Activated naive CD8-positive, alpha-beta T cell treated with anti-CD3 and anti-CD28 coated beads, Interleukin-2, amount 10 ng/mL, durations not matched to agents 7 days and 5 days (primary cell): ENCODE data around the gene SLC41A2. TPM values are rescaled to one million over a fixed set of nuclear protein-coding genes. Genes with fewer than 3 reads are reported as not detected.

Source experiments
- ATAC-seq: fragments of 150-1000 bp; cut with Tn5 transposase; one replicate; pipeline ENCODE4 v1.10.0; 2021; ENCODE audit warnings: low read depth, moderate library complexity
- POLR2A ChIA-PET: fragments of 350-600 bp; sonication (Branson Sonifier 250); formaldehyde crosslinking; loops from one replicate; lab custom pipeline; 2021; ENCODE audit warnings: antibody characterized with exemption; lab: Charles Lee
- DNase-seq: peaks from one replicate; pipeline ENCODE4 v3.0.0; 2021
- H3K27ac Mint-ChIP-seq: one replicate; pipeline ENCODE4 v1.8.0; 2022; ENCODE audit warnings: mild to moderate bottlenecking, mixed read lengths
- H3K27me3 Mint-ChIP-seq: one replicate; pipeline ENCODE4 v1.8.0; 2022; ENCODE audit warnings: mild to moderate bottlenecking, moderate library complexity, mixed read lengths
- H3K36me3 Mint-ChIP-seq: one replicate; pipeline ENCODE4 v1.8.0; 2021; ENCODE audit warnings: mild to moderate bottlenecking, mixed read lengths
- H3K4me1 Mint-ChIP-seq: one replicate; pipeline ENCODE4 v1.8.0; 2021; ENCODE audit warnings: mixed read lengths
- H3K4me3 Mint-ChIP-seq: one replicate; pipeline ENCODE4 v1.8.0; 2022; ENCODE audit warnings: mild to moderate bottlenecking, moderate library complexity, mixed read lengths
- H3K9me3 Mint-ChIP-seq: one replicate; pipeline ENCODE4 v1.8.0; 2021; ENCODE audit warnings: mixed read lengths
- total RNA-seq, 2 experiments: library from RNA; stranded (reverse); gene quantifications; one replicate each; pipeline ENCODE4 v1.2.3, GENCODE V29; 2021

The SLC41A2 gene
- total RNA-seq, 2 experiments from 2014 or later, result 0.54 to 3.1 TPM

GRCh38 chr12:104933778-104934177, 24.3 kb downstream of the SLC41A2 start:
- ATAC-seq (no peak), DNase-seq (no peak)
- Mint-ChIP-seq H3K4me3 (no peak overlapping the region), H3K4me1 (peaks cover 5% of the 10 kb centered on the region), H3K27ac (no peak overlapping the region), H3K36me3 (no peaks in the 10 kb centered on the region), H3K9me3 (no peaks in the 10 kb centered on the region), H3K27me3 (peaks cover 13% of the 10 kb centered on the region)
- POLR2A ChIA-PET, result no interaction called here

GRCh38 chr12:104933128-104933527, 25.0 kb downstream of the SLC41A2 start:
- H3K4me3 Mint-ChIP-seq, result no peak overlapping the region
- POLR2A ChIA-PET, result no interaction called here
- DNase-seq (no peak), ATAC-seq (no peak)
- no peaks in the 10 kb centered on the region for H3K9me3 Mint-ChIP-seq
- no peak overlapping the region for H3K27ac Mint-ChIP-seq
- H3K36me3 Mint-ChIP-seq, result no peaks in the 10 kb centered on the region
- H3K4me1 Mint-ChIP-seq, result peaks cover 5% of the 10 kb centered on the region
- H3K27me3 Mint-ChIP-seq, result peaks cover 8% of the 10 kb centered on the region

GRCh38 chr12:104930388-104931326, 27.4 kb downstream of the SLC41A2 start:
- Mint-ChIP-seq H3K27ac (no peak overlapping the region), H3K4me1 (peaks cover 5% of the 10 kb centered on the region), H3K36me3 (no peaks in the 10 kb centered on the region), H3K9me3 (no peaks in the 10 kb centered on the region), H3K4me3 (no peak overlapping the region), H3K27me3 (peaks cover 8% of the 10 kb centered on the region)
- ATAC-seq (no peak), DNase-seq (no peak)
- POLR2A ChIA-PET, result no interaction called here

GRCh38 chr12:104929977-104930376, 28.1 kb downstream of the SLC41A2 start:
- H3K4me1 Mint-ChIP-seq, result peaks cover 5% of the 10 kb centered on the region
- H3K9me3 Mint-ChIP-seq, result no peaks in the 10 kb centered on the region
- no peak overlapping the region for H3K27ac Mint-ChIP-seq
- no peak for ATAC-seq
- POLR2A ChIA-PET, result no interaction called here
- H3K27me3 Mint-ChIP-seq, result peaks cover 8% of the 10 kb centered on the region
- DNase-seq, result no peak
- H3K36me3 Mint-ChIP-seq, result no peaks in the 10 kb centered on the region
- H3K4me3 Mint-ChIP-seq, result no peak overlapping the region

GRCh38 chr12:104929368-104929767, 28.7 kb downstream of the SLC41A2 start:
- no peaks in the 10 kb centered on the region for H3K9me3 Mint-ChIP-seq
- H3K36me3 Mint-ChIP-seq, result no peaks in the 10 kb centered on the region
- peaks cover 5% of the 10 kb centered on the region for H3K4me1 Mint-ChIP-seq
- no peak overlapping the region for H3K27ac Mint-ChIP-seq
- DNase-seq (no peak), ATAC-seq (no peak)
- POLR2A ChIA-PET, result no interaction called here
- peaks cover 6% of the 10 kb centered on the region for H3K27me3 Mint-ChIP-seq
- no peak overlapping the region for H3K4me3 Mint-ChIP-seq

GRCh38 chr12:104928036-104928745, 29.9 kb downstream of the SLC41A2 start:
- ATAC-seq (no peak), DNase-seq (no peak)
- POLR2A ChIA-PET, result no interaction called here
- H3K9me3 Mint-ChIP-seq, result no peaks in the 10 kb centered on the region
- H3K27ac Mint-ChIP-seq, result no peak overlapping the region
- no peak overlapping the region for H3K4me3 Mint-ChIP-seq
- H3K36me3 Mint-ChIP-seq, result no peaks in the 10 kb centered on the region
- peaks cover 5% of the 10 kb centered on the region for H3K4me1 Mint-ChIP-seq
- peaks cover 6% of the 10 kb centered on the region for H3K27me3 Mint-ChIP-seq

- Mint-ChIP-seq H3K36me3 (peaks cover 3% of the 10 kb centered on the region), H3K27ac (no peak overlapping the region), H3K4me1 (peaks cover 4% of the 10 kb centered on the region), H3K9me3 (peaks cover 9% of the 10 kb centered on the region), H3K4me3 (no peak overlapping the region), H3K27me3 (peaks cover 7% of the 10 kb centered on the region)
- ATAC-seq, result no peak
- POLR2A ChIA-PET, result no interaction called here
- DNase-seq, result no peak
Observed at GRCh38 chr12:104925501-104925900, 32.6 kb downstream of the SLC41A2 start.

- ATAC-seq (no peak), DNase-seq (no peak)
- POLR2A ChIA-PET, result no interaction called here
- peaks cover 11% of the 10 kb centered on the region for H3K27me3 Mint-ChIP-seq
- no peak overlapping the region for H3K4me3 Mint-ChIP-seq
- peaks cover 3% of the 10 kb centered on the region for H3K36me3 Mint-ChIP-seq
- H3K4me1 Mint-ChIP-seq, result no peaks in the 10 kb centered on the region
- H3K9me3 Mint-ChIP-seq, result peaks cover 13% of the 10 kb centered on the region
- H3K27ac Mint-ChIP-seq, result no peak overlapping the region
Observed at GRCh38 chr12:104921340-104921739, 36.8 kb downstream of the SLC41A2 start.

GRCh38 chr12:104911942-104912341, 46.1 kb downstream of the SLC41A2 start:
- ATAC-seq (no peak), DNase-seq (no peak)
- no peak overlapping the region for H3K4me3 Mint-ChIP-seq
- no peaks in the 10 kb centered on the region for H3K9me3 Mint-ChIP-seq
- H3K27me3 Mint-ChIP-seq, result peaks cover 4% of the 10 kb centered on the region
- H3K36me3 Mint-ChIP-seq, result no peaks in the 10 kb centered on the region
- POLR2A ChIA-PET, result interaction anchor here (0.6 kb wide), 1 partner anchor 26 kb away, joined by 3 read pairs; no protein-coding TSS in a partner anchor
- no peak overlapping the region for H3K27ac Mint-ChIP-seq
- H3K4me1 Mint-ChIP-seq, result no peaks in the 10 kb centered on the region

- H3K4me3 Mint-ChIP-seq, result no peak overlapping the region
- no peaks in the 10 kb centered on the region for H3K36me3 Mint-ChIP-seq
- DNase-seq (no peak), ATAC-seq (no peak)
- H3K9me3 Mint-ChIP-seq, result no peaks in the 10 kb centered on the region
- H3K27me3 Mint-ChIP-seq, result peaks cover 4% of the 10 kb centered on the region
- POLR2A ChIA-PET, result no interaction called here
- no peaks in the 10 kb centered on the region for H3K4me1 Mint-ChIP-seq
- no peak overlapping the region for H3K27ac Mint-ChIP-seq
Observed at GRCh38 chr12:104910196-104910840, 47.8 kb downstream of the SLC41A2 start.

GRCh38 chr12:104909761-104910160, 48.3 kb downstream of the SLC41A2 start:
- ATAC-seq, result no peak
- POLR2A ChIA-PET, result no interaction called here
- H3K9me3 Mint-ChIP-seq, result no peaks in the 10 kb centered on the region
- no peak for DNase-seq
- H3K36me3 Mint-ChIP-seq, result no peaks in the 10 kb centered on the region
- no peaks in the 10 kb centered on the region for H3K4me1 Mint-ChIP-seq
- no peak overlapping the region for H3K4me3 Mint-ChIP-seq
- no peak overlapping the region for H3K27ac Mint-ChIP-seq
- H3K27me3 Mint-ChIP-seq, result peaks cover 4% of the 10 kb centered on the region
